Activated naive CD8-positive, alpha-beta T cell treated with anti-CD3 and anti-CD28 coated beads, Interleukin-2, amount 50 U/mL, for 16 hours (primary cell): ENCODE results near the gene MYO1E.
"Not testable (repeated sequence)": the region's sequence is repeated elsewhere in the genome, so short reads cannot be mapped to it uniquely, and the experiment has no call there.

Experiments
- DNase-seq: peaks from one replicate; pipeline ENCODE4 v3.0.0-alpha.2; 2020; ENCODE audit warnings: low read depth, low spot score

Gene MYO1E

DNA sequence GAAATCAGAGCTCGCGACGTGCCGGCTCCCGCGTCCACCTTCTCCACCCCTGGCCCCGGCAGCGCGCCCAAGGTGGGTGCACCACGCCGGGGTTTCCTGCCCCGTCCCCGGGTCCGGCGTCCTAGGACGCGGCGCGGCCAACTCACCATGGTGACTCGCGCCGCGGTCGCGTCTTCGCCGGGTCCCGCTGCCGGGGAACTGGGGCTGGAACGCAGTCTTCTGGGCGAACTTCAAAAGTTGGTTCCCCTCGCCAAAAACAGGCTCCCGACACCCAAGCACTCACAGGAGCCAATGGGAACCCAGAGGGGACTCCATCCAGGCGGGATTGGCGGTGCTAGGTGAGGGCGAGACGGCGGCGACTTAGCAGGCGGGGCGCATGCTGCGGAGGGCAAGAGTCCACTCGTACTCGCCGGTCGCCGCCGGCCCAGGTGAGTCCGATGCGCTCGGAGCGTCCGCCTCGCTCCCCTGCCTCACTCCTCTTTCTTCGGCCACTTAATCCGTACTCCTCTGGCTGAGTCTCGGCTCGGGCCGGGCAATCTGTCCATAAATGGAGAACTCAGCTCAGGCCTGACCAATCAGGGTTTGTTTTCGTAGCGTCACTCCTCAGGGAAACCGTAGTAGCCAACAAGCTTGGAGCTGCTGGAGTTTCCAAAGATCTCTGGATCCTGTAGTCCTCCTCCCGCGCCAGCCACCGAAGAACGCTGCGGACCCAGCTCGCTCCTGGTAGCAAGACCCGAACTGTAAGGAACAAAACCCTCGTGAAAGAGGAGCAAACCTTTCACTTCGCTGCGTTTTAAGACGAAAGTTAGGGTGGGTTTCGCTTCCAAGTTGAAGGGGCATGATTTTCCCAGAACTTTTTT, at the start of gene MYO1E:
Gene MYO1E (minus strand): TSS at position 520 of the 860 bp plus-strand sequence. CDS start 371 bp downstream, at position 149.
- no peak for DNase-seq

DNA sequence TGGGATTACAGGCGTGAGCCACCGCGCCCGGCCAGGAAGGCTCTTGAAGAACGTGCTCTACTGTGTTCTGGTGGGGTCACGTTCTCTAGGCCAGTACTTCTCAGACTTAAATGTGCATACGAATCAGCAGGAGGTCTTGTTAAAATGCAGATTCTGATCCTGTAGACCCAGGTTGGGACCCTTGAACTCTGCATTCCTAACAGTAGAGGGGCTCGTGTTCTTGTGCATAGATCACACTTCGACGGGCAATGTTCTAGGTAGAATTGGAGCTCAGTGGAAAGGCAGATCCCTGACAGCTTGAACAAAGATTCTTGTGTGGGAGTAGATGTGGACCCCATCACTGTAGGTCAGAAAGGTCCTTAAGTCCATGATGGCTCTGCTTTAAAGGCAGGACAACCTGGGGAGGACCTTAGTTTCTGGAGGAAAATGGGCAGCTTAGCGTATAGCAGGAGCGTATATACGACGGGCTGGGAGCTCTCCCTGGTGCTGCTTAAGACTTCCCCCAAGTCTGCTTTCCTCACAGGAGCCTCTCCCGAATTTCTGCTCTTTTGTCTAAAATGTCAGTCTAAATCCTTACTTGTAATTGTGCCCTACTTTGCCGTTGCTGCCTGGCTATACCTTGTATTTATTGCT, 48.4 kb upstream of the MYO1E start:
- DNase-seq = no peak

DNA sequence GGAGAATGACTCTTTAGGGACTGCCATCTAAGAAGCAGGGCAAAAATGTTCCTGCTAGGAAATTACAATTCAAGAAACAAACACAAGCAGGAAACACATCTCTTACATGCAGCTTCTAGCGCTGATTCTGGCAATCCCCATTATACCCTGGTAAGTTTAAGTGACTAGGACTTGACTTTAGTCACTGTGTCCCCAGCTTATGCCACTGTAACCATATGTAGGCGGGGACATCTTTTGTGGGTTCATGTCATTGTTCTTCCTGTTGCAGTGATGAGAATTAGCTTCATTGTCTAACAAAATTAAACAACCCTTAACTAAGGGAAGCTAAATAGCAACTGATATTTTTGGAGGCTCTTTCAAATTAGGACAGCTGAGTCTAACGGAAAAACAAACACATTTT, 47.4 kb upstream of the MYO1E start:
- no peak for DNase-seq

DNA sequence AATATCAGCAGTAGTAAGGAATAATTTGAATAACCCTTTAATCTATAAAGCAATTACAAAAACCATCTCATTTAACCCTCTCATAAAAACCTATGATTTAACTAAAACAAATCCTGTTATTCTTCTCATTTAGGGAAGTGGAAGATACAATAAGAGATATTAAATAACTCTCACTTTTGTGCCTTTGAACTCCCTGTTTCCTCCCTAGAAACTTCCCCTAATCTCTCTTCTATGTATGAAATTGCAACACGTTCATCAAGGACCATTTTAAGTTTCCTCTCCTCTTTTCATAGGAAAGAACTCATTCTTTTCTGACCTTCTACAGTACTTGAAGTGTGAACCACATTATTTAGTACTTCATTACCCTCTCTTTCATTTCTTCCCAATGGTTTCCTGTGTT, 46.5 kb upstream of the MYO1E start:
- DNase-seq = no peak

DNA sequence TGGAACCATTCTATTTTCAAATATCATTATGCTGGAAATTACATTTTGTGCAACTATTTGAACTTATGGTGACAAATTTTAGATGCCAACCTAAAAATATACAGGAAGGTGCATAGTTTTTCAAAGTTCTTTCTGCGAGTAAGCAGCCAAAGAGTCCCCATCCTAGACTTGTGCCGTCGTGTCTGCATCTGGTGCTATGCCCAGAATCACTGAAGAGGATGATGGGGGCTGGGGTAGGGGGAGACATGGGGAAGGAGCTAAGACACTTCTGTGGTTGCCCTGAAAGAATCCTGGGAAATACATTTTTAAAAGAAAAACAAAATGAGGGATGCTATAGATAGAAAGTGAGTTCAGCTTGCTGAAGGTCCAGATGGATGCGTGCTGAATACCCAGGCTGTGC, 44.1 kb upstream of the MYO1E start:
- no peak for DNase-seq

DNA sequence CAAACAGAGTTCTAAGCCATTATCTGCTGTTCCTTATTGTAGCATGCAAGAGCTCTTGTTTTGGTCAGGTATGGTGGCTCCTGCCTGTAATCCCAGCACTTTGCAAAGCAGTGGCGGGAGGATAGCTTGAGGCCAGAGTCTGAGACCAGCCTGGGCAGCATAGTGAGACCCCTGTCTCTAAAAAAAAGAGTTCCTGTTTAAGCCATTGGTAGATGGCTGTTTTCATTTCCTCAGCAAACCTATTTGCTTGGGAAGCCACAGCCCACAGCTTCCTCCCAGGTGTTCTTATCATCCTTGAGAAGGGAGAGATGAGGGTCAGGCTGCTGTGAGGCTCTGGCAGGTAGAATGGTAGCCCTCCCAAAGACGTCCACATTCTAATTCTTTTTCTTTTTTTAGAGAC, 40.9 kb upstream of the MYO1E start:
- DNase-seq = no peak

DNA sequence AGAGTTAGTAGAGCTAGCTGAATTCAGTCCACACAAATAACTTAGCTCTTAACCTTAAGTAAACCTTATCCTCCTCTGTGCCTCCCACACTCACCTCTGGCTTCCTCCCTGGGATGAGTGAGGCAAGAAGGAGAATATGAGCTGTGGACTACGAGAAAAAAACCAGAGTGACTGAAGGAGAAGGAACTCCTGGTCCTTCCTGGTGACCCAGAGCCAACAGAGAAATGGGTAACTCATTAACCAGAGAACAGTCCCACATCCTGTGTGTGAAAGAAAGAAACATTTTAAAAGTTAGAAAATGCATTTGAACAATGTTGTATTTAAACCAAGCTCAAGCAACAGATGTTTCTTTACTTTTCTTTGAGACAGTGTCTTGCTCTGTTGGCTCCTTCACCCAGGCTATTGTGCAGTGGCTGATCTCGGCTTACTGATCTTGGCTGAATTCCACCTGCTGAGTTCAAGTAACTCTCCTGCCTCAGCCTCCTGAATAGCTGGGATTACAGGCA, 37.8 kb upstream of the MYO1E start:
- DNase-seq = no peak

DNA sequence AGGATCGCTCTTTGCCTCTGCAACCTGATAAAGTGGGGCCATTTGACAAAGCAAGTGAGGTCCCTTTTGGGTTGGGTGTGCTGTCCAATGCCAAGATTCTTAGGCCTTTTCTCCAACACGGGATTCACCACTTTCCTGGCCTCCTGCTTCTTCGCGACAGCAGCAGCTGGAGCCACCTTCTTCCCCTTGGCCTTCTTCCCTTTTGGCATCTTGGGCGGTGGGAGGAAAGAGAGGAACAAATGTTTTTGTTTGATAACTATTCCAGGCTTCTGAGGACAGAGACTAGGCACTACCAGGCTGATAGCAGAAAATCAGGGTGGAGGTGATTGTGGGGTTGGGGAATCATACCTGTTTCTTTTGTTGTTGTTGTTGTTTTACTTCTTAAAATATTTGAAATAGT, 35.3 kb upstream of the MYO1E start:
- no peak for DNase-seq

DNA sequence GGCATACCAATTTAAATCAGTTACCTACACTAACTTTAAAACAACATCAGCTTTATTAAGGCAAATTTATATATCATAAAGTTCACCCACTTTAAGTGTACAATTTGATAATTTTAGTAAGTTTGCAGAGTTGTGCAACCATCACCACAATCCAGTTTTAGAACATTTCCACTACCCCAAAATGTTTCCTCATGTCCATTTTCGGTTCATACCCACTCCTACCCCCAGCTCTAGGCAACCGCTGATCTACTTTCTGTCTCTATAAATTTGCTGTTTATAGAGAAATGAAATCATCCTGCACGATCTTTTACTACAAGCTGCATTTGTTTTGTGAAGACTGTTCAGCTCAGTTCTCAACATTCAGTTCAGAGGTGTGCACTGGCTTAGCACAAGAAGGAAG, 33.8 kb upstream of the MYO1E start:
- DNase-seq = no peak

DNA sequence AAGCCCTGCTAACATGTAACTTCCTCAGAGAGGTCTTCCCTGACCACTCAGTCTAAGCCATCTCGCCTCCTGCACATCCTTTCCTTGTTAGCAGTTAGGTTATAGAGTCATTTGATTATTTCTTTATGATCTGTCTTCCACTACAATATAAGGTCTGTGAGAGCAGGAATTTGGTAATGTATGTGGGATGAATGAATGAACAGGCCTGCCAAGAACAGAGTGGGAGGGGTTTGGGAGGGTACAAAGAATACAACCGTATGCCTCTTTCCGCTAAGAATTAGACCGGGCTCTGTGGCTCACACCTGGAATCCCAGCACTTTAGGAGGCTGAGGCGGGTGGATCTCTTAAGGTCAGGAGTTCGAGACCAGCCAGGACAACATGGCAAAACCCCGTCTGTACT, 32.4 kb upstream of the MYO1E start:
- no peak for DNase-seq

DNA sequence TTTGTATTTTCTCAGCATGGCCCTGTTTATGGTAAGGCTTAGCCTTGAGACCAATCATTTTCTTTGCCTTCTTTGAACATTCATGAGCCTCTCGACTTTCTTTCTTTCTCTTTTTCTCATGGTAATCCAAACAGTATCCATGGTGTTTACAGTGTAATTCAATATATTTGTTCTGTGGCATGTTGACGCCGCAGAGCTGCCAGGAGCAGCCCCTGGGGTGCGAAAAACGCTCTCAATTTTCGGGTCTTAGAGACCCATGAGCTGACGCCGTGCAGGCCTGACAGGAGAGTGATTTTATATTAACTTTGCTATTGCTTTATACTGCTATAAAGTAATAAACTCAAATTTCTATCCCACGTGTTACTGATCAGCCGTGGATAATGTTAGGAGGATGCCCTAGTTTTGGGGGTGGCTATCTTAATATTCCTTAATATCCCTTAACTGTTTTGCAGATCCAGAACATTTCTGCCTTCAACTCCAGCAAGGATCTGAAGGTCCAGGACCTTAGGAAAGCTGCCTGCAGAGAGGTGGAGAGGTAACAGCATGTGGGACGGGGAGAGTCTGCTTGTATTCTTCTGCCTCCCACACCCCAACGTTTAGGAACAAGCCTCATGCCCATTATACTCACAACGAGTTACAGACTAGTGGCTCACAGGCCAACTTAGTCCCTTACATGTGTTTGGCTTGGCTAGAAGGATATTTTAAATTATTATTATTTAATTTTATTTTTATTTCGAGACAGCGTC, 29.3 kb upstream of the MYO1E start:
- DNase-seq = no peak

DNA sequence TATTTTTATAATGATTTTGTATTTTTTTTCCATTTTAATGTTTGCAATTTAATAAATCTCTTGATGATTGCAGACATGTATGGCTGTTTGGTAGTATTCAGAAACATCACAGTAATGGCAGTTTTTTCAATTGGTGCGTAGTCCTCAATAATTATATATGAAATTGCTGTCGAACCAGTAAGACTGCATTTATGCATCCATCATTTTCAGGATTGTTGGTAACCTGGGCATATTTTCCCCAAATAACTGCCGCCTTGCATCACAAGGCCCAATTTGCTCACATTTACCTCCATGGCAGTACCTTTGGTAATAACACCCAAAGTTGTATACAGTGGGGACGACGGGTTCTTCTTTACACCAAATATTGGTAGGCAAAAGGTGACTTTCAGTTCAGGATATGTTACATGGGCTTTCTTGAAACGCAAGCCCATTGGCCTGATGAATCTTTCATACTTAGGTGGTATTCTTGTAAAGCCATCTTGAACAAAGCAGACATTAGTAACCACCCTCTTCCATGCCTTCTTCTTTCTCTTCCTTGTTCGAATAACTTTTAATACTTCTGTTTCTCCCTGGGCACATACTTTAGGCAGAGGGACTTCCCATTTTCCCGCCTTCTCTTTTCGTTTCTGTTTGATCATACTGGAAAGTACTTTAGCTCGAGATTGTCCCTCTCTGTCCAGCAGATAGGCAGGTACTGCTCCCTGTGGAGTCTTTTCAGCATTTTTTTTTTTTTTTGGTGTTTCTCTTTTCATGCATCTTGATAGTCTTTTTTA, 28.6 kb upstream of the MYO1E start:
- DNase-seq = not testable (repeated sequence)

DNA sequence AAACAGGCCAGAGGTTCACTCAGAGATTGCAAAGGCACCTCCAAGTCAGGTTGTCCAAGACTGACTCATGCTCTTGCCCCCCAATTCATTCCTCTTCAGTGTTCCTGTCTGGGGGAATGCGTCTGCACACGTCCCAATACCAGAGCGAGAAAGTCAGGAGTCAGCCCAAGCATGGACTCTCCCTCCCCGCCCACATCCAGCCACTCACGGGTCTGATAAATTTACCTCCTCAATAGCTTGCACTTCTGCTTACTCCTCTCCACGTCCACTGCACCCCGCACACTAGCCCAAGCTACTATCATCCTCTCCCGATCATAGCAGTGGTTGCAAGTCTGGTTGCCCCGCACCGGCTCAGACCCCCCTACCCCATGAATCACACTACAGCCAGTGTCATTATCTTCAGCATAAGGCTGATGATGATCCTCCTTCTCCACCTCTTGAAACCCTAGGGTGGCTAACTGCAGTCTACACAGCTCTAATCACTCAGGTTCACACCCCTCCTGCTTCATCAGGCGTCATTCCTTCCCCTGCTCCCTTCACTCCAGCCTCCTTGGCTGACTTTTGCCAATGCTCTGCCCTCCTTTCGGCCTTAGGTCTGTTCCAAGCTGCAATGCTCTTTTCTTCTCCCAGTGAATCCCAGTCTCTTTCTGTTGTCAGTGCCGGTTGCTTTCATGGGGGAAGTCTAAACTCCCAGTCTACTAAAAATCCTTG, 27.6 kb upstream of the MYO1E start:
- no peak for DNase-seq

DNA sequence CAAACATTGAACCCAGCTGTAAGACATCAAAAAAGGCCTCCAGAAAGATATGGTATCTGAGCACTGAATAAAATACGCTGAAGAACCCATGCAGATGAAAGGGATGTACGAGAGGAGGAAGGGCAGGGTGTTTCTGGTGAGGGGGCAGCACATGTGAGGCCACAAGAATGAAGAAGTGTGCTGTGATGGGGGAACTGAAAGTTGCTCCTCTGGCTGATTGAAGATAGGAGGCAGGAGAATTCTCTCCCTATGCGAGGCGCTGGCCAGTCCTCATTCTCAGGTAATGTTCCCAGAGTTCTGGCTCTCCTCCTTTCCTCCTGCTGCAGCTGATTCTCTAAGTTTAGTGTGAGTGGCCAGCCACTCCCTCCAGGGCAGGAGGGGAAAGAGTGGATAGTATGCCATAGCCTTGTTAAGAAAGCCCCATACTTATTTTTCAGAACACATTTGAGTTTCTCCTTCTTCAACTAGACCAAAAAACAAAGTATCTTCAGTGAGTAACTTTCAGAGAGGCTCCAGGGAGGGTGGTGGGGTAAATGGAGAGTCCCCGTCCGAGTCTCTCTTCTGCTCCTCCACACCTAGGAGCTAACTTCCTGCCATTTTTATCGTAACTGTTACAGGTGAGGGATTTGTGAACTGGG, 26.9 kb upstream of the MYO1E start:
- DNase-seq = no peak

DNA sequence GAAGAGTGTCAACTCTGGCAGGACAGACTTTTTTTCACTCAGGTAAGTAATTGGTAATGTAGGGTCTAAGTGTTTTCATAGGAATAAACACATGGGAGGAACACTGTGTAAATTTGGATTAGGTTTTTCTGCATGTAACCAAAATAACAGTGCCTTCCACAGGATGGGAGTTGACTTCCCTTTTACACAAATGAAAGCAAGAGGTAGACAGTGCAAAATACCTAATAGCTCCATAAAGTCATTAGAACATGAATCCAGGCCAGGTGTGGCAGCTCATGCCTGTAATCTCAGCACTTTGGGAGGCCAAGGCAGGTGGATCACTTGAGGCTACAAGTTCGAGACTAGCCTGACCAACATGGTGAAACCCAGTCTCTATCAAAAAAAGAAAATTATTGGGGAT, 25.5 kb upstream of the MYO1E start:
- no peak for DNase-seq

DNA sequence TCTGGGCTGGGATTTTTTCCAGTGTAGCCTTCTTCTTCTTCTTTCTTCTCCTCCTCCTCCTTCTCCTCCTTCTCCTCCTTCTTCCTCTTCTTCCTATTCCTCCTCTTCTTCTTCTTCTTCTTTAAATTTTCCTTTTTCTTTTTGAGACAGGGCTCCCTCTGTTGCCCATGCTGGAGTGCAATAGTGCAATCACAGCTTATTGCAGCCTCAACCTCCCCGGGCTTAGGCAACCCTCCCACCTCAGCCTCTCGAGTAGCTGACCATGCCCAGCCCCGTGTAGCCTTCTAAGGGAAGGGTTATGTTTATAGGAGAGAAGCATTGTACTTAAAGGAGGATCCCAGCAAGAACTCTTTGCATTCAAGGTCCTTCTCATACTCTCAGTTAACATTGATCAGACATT, 24.0 kb upstream of the MYO1E start:
- no peak for DNase-seq

DNA sequence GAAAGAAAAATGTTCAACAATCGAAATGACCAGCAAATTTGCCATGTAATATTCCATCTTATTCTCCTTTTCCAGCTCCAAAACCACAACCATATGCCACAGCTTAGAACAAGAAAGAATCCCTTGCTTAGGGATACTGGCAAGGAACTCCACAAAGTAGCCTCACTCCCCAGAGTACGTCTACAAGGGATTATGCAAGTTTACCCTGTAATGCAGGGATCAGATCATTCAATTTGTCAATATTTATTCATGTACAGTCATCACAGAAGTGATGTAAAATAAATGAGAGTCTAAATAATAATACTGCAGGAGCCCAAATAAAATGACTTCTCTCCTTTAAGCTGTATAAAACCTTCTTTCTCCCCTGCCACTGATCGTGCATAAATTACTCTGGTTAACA, 23.5 kb upstream of the MYO1E start:
- no peak for DNase-seq

DNA sequence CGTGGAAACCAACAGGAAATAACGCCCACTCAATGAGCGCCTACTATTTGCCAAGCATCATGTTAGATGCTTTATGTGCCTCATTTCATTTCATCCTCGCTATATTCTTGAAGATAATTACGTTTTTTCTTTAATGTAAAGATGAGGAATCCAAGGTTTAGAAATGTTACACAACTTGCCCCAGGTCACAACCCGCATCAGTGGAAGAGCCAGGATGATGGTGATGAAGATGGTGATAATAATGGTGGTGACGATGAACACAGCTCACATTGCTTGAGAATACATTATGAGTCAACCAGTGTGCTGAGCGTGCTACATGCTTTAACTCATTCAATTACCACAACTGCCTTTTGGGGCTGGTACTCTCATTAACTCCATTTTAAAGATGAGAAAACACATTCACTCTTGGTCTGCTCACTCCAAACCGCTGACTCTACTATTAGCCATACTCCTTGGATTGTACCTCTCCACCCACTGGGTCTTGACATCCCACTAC, 21.5 kb upstream of the MYO1E start:
- no peak for DNase-seq

DNA sequence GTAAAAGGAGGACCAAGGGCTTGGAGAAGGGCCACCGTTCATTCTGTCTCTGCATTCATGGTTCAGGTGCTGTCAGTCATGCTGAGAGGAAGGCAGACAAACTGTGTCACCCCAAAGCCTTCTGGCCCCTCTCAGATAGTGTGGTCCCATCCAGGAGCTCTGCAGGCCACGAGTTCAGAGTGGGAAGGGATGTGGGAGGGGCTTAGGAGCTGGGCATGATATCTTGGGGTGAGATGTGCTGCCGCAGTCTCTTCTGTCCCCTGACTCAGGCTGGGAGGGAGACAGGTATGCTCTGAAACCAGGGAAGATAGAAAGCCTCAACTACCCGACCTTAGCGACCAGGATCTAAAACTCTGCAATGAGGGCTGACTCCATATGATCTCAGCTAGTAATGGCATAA, 19.6 kb upstream of the MYO1E start:
- DNase-seq = no peak

DNA sequence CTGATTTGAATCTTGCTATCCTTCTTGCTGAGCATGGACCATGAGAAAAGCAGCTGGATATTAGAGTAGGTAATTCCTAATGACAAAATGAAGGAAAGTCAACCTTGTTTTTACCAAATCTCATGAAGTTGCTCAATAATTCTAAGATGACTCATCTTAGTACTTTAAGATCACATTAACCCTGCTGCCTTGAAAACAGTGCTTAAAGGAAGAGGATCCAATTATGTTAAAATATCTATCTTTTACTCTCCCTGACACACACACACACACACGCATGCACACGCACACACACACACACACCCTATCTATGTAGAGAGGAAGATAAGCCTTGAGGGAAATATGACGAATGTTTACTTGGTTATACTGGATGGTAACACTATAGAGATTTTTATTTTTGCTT, 16.0 kb upstream of the MYO1E start:
- no peak for DNase-seq
